Fibroblast of skin of scalp (primary cell): Measurements from ENCODE around the gene MBD3L3.
"Not testable (repeated sequence)": the region's sequence is repeated elsewhere in the genome, so short reads cannot be mapped to it uniquely, and the experiment has no call there.

Source experiments
- DNase-seq: peaks from one replicate; pipeline ENCODE4 v3.0.0-alpha.2; 2013

The MBD3L3 gene

GRCh38 chr19:7063339-7063738 lies 4.9 kb upstream of the MBD3L3 start:
- DNase-seq, result no peak

GRCh38 chr19:7059977-7060376 lies 1.5 kb upstream of the MBD3L3 start:
- not testable (repeated sequence) for DNase-seq

- DNase-seq, result not testable (repeated sequence)
Measured at GRCh38 chr19:7056371-7056770, 2.1 kb downstream of the MBD3L3 start.

GRCh38 chr19:7055679-7056078 lies 2.8 kb downstream of the MBD3L3 start:
- not testable (repeated sequence) for DNase-seq

- not testable (repeated sequence) for DNase-seq
Measured at GRCh38 chr19:7054635-7055368, 3.7 kb downstream of the MBD3L3 start.

GRCh38 chr19:7052896-7053295 lies 5.6 kb downstream of the MBD3L3 start:
- not testable (repeated sequence) for DNase-seq

GRCh38 chr19:7051421-7051820 lies 7.1 kb downstream of the MBD3L3 start:
- not testable (repeated sequence) for DNase-seq

- not testable (repeated sequence) for DNase-seq
Measured at GRCh38 chr19:7049021-7049420, 9.5 kb downstream of the MBD3L3 start, which contains the start of gene MBD3L2. MBD3L2 (plus strand) TSS chr19:7049321; CDS start chr19:7049374, 53 bp downstream.

GRCh38 chr19:7041563-7041962 lies 16.9 kb downstream of the MBD3L3 start:
- DNase-seq, result not testable (repeated sequence)

GRCh38 chr19:7040079-7040478 lies 18.4 kb downstream of the MBD3L3 start, which contains the start of gene MBD3L4:
MBD3L4 (minus strand) TSS chr19:7040179; CDS start chr19:7040144, 35 bp downstream.
- DNase-seq, result not testable (repeated sequence)

GRCh38 chr19:7030278-7030677 lies 28.2 kb downstream of the MBD3L3 start, which contains the start of gene MBD3L5:
MBD3L5 (plus strand) TSS chr19:7030578; CDS start chr19:7030612, 34 bp downstream.
- DNase-seq, result not testable (repeated sequence)

- DNase-seq, result not testable (repeated sequence)
Measured at GRCh38 chr19:7028790-7029189, 29.7 kb downstream of the MBD3L3 start.

- not testable (repeated sequence) for DNase-seq
Measured at GRCh38 chr19:7021331-7021730, 37.1 kb downstream of the MBD3L3 start, which contains the start of gene MBD3L2B. MBD3L2B (minus strand) TSS chr19:7021431; CDS start chr19:7021397, 34 bp downstream.

GRCh38 chr19:7018828-7019227 lies 39.6 kb downstream of the MBD3L3 start:
- DNase-seq, result no peak

- DNase-seq, result no peak
Measured at GRCh38 chr19:7013678-7014077, 44.8 kb downstream of the MBD3L3 start.

- DNase-seq, result no peak
Measured at GRCh38 chr19:7010722-7011593, 47.5 kb downstream of the MBD3L3 start.

GRCh38 chr19:7007859-7008258 lies 50.6 kb downstream of the MBD3L3 start:
- DNase-seq, result no peak
